ENCODE results near the gene PMEL.

The PMEL gene

GRCh38 chr12:55912908-55913307 lies 52.9 kb downstream of the PMEL start:
- no peak for DNase-seq

GRCh38 chr12:55909513-55909884 lies 56.3 kb downstream of the PMEL start:
- no peak for DNase-seq

- DNase-seq: no peak
These were observed 56.9 kb downstream of the PMEL start for GRCh38 chr12:55908726-55909512.

GRCh38 chr12:55906056-55906455 lies 59.8 kb downstream of the PMEL start:
- DNase-seq: no peak
